GM12892 (cell line): ENCODE data around the gene SYT3.
"Not testable (repeated sequence)": the region's sequence is repeated elsewhere in the genome, so short reads cannot be mapped to it uniquely, and the experiment has no call there.

ENCODE experiments used
- DNase-seq: peaks from one replicate; pipeline ENCODE4 v3.0.0; 2011; ENCODE audit not compliant: insufficient read length
- FAIRE-seq: peaks from 2 replicates; lab custom pipeline; 2011; peaks lifted over from hg19 to GRCh38; lab: Jason Lieb, UNC
- POLR2A ChIP-seq: IDR thresholded peaks from 2 replicates; pipeline ENCODE4 v1.6.1; 2011; ENCODE audit warnings: low read depth, low read length, control low read depth
- POLR2AphosphoS5 ChIP-seq: IDR thresholded peaks from 2 replicates; pipeline ENCODE4 v1.6.1; 2011; ENCODE audit warnings: low read depth, low read length, control low read depth
- TAF1 ChIP-seq: IDR thresholded peaks from 2 replicates; pipeline ENCODE4 v1.6.1; 2011; ENCODE audit warnings: low read depth, mild to moderate bottlenecking, control low read depth, low read length, borderline replicate concordance

SYT3 gene

GRCh38 chr19:50629801-50630200 is 9.9 kb downstream of the SYT3 start:
- no peak for TF ChIP-seq TAF1
- no peak for TF ChIP-seq POLR2A
- TF ChIP-seq POLR2AphosphoS5: no peak
- DNase-seq (no peak), FAIRE-seq (no peak)

DNA sequence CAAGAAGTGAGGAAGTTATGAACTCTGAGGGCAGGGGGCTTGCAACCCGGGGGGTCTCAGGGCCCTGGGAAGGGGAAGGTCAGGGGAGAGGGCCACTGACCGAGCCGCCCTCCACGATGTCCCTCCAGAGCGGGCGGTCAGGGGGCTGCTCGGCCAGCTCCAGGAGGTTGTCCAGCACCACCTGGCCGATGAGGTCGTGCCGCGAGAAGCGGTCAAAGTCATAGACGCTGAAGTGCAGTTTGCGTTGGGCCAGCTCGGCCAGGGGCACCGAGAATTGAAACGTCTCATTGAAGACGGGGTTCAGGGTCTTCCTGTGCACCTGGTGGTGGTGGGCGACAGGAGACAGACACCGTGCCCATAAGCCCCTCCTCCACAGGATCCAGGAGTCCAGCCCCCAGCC is 10.5 kb downstream of the SYT3 start:
- TF ChIP-seq TAF1 (no peak), POLR2AphosphoS5 (no peak), POLR2A (no peak)
- FAIRE-seq (no peak), DNase-seq (no peak)

GRCh38 chr19:50628551-50628950 is 11.1 kb downstream of the SYT3 start:
- TF ChIP-seq POLR2AphosphoS5 (no peak), TAF1 (no peak), POLR2A (no peak)
- FAIRE-seq (no peak), DNase-seq (no peak)

DNA sequence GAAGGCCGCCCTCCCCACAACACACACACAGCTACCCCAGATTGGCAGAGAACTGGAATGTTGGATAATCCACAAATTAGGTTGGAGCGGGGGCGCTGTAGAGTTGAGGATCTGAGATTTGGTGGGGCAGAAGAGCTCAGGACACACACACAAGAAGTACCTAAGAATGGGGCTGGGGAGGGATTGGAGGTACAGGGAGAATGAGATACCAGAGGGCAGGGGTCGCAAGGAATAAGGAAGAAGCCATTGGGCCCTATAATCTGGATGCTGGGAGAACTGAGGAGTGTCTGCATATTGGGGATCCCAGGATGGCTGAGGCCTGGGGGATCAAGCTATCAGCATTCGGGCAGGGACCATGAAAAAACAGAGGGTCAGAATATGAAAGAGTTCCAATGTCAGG is 11.5 kb downstream of the SYT3 start:
- DNase-seq (no peak), FAIRE-seq (no peak)
- no peak for TF ChIP-seq POLR2A

GRCh38 chr19:50626795-50627194 is 12.9 kb downstream of the SYT3 start:
- TF ChIP-seq POLR2A: no peak
- no peak for TF ChIP-seq POLR2AphosphoS5
- TF ChIP-seq TAF1: no peak
- DNase-seq (no peak), FAIRE-seq (no peak)

DNA sequence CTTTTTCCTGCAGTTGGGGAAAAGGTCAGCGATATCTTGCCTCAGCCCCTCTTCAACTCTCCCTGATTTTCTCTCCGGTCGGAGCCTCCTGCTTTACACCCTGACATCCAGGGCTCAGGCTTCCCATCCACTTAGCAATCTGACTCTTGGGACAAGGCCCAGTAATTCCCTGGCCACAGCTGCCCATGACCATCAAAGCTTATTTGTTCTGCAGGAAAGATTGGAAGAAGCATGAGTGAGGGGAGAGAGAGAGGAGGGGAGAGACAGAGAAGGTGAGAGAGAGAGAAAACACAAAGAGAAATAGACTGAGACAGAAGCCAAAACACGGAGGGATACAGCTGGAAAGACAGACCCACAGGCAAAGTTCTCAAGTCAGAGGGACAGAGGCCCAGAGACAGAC is 13.7 kb downstream of the SYT3 start:
- DNase-seq (no peak), FAIRE-seq (no peak)
- TF ChIP-seq POLR2AphosphoS5 (no peak), POLR2A (no peak), TAF1 (no peak)

- TF ChIP-seq POLR2AphosphoS5: no peak
- no peak for TF ChIP-seq POLR2A
- TF ChIP-seq TAF1: no peak
- DNase-seq (no peak), FAIRE-seq (no peak)
These were observed 14.6 kb downstream of the SYT3 start for GRCh38 chr19:50624949-50625600.

DNA sequence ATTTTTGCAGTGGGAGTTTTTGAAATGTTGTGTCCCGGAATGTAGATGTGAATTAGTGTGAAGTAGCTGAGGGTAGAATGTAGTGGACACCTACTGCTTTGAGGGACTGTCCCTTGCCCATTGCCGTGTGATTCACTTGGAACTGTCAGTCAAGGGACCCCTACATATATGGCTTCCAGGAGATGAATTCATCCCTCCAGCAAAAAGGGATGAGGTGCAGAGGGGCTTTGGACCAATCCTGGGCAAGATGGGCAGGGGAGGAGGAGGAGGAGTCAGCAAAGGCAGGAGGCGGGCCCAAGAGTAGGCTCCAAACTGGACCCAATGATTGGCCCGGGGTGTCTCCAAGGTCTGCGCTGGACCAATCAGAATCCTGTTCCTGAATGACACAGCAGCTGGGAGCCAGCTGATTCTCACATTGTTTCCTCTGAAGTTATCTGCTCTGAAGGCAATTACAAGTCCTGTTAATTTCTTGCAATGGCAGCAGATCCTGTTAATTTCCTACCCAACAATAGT is 19.2 kb downstream of the SYT3 start:
- FAIRE-seq, DNase-seq: not testable (repeated sequence)

DNA sequence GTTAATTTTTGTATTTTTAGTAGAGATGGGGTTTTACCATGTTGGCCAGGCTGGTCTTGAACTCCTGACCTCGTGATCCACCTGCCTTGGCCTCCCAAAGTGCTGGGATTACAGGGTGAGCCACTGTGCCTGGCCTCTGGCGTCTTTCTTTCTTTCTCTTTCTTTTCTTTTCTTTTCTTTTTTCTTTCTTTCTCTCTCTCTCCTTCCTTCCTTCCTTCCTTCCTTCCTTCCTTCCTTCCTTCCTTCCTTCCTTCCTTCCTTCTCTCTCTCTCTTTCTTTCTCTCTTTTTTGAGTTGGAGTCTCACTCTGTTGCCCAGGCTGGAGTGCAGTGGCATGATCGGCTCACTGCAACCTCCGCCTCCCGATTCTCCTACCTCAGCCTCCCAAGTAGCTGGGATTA is 20.5 kb downstream of the SYT3 start:
- not testable (repeated sequence) for DNase-seq, FAIRE-seq

GRCh38 chr19:50618379-50618778 is 21.3 kb downstream of the SYT3 start:
- not testable (repeated sequence) for FAIRE-seq, DNase-seq

- FAIRE-seq, DNase-seq: not testable (repeated sequence)
These were observed 26.9 kb downstream of the SYT3 start for GRCh38 chr19:50612504-50613404.

GRCh38 chr19:50607874-50608785 is 31.6 kb downstream of the SYT3 start:
- no peak for TF ChIP-seq POLR2AphosphoS5
- TF ChIP-seq POLR2A: no peak
- TF ChIP-seq TAF1: no peak
- no peak for FAIRE-seq
- DNase-seq: peak; percentile 62
